Stomach smooth muscle (tissue), 2 donors: ENCODE results near the gene KBTBD13.

Source experiments
- H3K27ac ChIP-seq: one replicate; pipeline ENCODE4 v1.7.0; 2013; ENCODE audit warnings: mild to moderate bottlenecking, low read length, inconsistent platforms
- H3K27me3 ChIP-seq, 2 donors: one replicate each; pipeline ENCODE4 v1.7.0; 2013; ENCODE audit warnings: low read length in 2 of 2; ENCODE audit not compliant: insufficient read depth in 2 of 2, control insufficient read depth in 1 of 2
- H3K36me3 ChIP-seq, 2 donors: one replicate each; pipeline ENCODE4 v1.7.0; 2013; ENCODE audit warnings: low read length in 2 of 2; ENCODE audit not compliant: control insufficient read depth in 2 of 2, insufficient read depth in 2 of 2
- H3K4me1 ChIP-seq: one replicate; pipeline ENCODE4 v1.7.0; 2013; ENCODE audit warnings: low read length; ENCODE audit not compliant: control insufficient read depth, insufficient read depth
- H3K4me3 ChIP-seq, 2 donors: one replicate each; pipeline ENCODE4 v1.7.0; 2013; ENCODE audit warnings: low read length in 2 of 2
- H3K9ac ChIP-seq, 2 donors: one replicate each; pipeline ENCODE4 v1.7.0; 2013; ENCODE audit warnings: low read length in 2 of 2, mild to moderate bottlenecking in 1 of 2
- H3K9me3 ChIP-seq, 2 donors: one replicate each; pipeline ENCODE4 v1.7.0; 2013; ENCODE audit warnings: low read length in 2 of 2; ENCODE audit not compliant: control insufficient read depth in 2 of 2
- donor health status: healthy.
- donor health status: Pancreatic carcinoma.

KBTBD13 gene

DNA sequence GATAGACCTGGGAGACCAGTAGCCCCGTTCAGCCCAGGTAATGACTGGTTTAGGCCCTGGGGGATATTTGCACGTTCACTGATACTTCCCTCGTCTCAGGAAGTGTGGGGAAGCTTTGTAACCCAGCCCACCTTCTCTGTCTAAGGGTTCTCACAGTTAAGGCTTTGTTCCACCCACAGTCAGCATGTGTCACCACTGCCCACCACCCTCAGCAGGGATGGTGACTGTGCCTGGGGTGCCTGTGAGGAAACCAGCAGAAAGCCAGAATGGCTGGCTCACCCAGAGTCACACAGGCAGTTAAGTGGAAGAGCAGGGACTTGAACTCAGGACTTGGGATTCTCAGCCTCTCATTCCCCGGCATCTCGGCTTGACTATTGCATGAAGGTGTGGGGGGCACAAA is 5.2 kb downstream of the KBTBD13 start:
- H3K27me3 ChIP-seq, result peaks cover 3 to 15% of the 10 kb centered on the region in 2 donors
- no peaks in the 10 kb centered on the region for H3K9me3 ChIP-seq
- no peak overlapping the region for H3K9ac ChIP-seq
- H3K27ac ChIP-seq, result no peak overlapping the region
- H3K4me1 ChIP-seq, result peaks cover 58% of the 10 kb centered on the region
- no peaks in the 10 kb centered on the region for H3K36me3 ChIP-seq
- no peak overlapping the region for H3K4me3 ChIP-seq

DNA sequence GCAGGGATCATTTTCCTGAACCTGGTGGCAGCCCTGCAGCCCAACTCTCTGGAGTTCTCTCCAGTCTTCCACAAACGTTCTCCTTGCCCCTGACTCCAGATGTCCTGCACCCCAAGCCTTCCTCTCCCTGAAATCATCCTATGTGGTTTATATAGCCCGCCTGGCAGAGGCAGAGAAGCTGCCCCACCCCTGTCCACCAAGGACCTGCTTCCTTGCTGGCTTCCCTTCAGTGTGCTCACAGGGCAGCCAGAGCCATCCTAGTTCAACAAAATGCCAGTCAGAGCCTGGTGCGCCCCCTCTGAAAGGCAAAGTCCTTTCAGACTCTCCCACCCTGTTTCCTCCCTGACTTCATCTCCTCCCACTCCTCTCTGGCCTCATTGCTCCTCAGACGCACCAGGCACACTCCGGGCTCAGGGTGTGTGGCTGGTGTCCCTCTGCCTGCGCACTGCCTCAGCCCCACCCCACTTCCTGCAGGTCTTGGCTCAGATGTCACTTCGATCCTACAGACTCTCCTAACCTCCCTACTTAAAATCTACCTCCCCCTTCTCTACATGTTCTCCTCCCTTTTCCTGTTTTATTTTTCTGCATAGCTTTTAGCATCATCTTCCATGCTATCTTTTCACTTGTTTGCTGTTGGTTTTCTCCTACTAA is 5.9 kb downstream of the KBTBD13 start:
- Histone ChIP-seq H3K36me3 (no peaks in the 10 kb centered on the region), H3K4me1 (peaks cover 64% of the 10 kb centered on the region), H3K9me3 (no peaks in the 10 kb centered on the region), H3K9ac (no peak overlapping the region), H3K4me3 (peak overlapping the region in 1 of 2 donors; percentile 8), H3K27ac (no peak overlapping the region), H3K27me3 (peaks cover 3 to 8% of the 10 kb centered on the region in 2 donors)

DNA sequence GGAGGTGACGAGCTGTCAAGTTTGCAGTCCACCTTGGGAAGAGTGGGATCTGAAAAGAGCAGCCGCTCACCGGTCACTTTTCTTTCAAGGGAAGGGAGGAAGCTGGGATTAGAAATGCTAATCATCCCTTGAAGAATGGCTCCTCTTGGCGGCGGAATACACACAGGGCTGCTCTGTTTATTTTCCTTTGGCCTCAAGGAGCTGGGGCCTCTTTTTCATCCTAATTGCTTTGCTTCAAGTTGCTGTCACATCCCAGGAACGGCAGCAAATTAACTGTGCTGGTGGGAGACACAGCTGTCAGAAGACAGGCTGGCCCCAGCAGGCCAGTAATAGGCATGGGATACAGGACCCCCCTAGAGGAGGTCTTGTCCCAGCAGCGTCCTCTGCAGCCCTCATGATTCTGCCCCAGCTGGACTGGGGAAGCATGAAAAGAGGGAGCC is 6.7 kb downstream of the KBTBD13 start:
- Histone ChIP-seq H3K27me3 (peaks cover under 1 to 3% of the 10 kb centered on the region in 2 donors), H3K27ac (peak overlapping the region; percentile 18), H3K9ac (no peak overlapping the region), H3K4me3 (no peak overlapping the region), H3K36me3 (no peaks in the 10 kb centered on the region), H3K9me3 (no peaks in the 10 kb centered on the region), H3K4me1 (peaks cover 64% of the 10 kb centered on the region)

DNA sequence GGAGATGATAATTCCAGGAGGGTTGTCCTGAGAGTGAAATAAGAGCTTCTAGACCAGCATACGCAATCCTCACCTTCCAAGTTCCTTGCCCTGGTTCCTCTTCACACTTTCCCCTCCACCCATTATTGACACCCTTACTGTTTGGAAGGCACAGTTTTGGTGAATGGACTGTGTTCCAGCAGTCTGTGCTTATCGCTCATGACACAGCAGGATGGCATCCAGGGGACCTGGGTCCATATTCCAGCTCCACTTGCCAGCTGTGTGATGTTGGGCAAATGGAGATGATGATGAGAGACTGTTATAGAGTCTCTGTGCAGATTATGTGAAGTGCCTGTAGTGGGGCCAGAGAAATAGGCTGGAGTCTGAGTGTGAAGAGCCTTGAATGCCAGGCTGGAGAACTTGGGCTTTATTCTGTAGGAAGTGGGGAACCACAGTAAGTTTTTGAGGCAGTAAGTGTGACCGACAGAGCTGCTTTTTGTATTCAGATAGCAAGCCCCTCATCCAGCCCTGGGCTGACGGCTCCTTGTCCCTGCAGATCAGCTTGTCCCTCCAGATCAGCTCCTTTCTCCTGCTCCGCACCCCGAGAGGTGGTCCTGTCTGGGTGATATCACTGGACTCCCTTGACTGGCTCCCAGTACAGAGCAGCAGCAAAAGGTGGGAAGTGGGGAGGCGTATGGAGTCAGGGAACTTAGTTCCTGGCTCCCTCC is 8.1 kb downstream of the KBTBD13 start:
- no peaks in the 10 kb centered on the region for H3K36me3 ChIP-seq
- peaks cover 77% of the 10 kb centered on the region for H3K4me1 ChIP-seq
- H3K4me3 ChIP-seq, result no peak overlapping the region
- no peaks in the 10 kb centered on the region for H3K27me3 ChIP-seq
- H3K27ac ChIP-seq, result peak overlapping the region; percentile 18
- H3K9me3 ChIP-seq, result no peaks in the 10 kb centered on the region
- no peak overlapping the region for H3K9ac ChIP-seq

DNA sequence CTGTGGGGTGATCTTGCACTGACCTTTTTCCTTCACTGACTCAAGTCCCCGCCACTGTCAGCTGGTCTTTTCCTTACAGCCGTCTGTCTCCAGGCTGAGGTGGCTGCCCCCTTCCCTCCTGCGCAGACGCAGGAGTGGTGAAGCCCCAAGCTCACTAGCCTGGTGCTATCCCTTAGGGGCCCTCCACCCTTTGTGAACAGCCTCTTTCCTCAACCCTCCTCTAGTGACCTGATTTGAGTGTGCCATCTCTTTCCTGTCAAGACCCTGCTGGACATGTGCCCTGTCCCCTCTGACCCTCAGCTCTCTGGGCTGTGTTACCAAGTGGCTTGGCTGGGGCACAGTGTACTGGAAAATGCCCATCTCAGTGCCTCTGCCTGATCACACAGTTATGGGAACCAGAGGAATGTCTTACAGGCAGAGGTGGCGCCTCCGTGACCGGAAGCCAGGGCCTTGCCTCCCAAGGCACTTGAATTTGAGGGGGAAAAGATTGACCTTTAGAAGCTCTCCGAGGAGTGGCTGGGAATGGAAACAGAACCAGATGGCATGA is 8.7 kb downstream of the KBTBD13 start:
- Histone ChIP-seq H3K27ac (peak overlapping the region; percentile 99), H3K36me3 (no peaks in the 10 kb centered on the region), H3K27me3 (no peaks in the 10 kb centered on the region), H3K4me1 (peaks cover 78% of the 10 kb centered on the region), H3K9me3 (no peaks in the 10 kb centered on the region), H3K9ac (no peak overlapping the region), H3K4me3 (no peak overlapping the region)

DNA sequence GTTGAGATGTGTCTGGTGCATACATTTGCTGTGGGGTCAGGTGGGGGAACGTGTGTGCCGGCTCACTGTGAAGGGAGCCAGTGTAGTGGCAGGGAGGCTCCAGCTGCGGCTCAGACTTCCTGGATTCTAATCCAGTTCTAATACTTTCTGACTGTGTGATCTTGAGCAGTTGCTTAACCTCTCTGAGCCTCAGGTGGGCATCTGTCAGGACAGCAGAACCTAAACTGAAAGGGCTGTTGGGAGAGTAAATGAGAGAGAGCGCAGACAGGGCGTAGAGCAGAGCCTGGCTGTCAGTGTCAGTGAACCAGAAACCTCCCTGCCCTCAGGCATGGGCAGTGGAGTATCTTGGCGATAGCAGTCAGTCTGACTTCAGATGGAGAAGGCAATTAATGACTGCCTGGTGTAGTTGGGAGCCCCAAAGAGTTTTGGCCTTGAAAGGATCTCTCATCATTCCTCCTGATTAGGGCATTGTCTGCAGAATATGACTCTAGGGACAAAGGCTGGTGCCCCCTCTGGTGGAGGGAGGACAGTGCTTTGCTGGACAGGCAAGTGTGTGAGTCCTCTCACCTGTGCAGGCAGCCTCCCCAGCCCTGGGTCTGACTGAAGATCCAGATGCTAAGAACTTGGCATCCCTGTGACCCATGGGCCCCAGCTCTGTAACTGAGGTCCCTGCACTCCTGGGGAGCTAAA is 9.6 kb downstream of the KBTBD13 start:
- Histone ChIP-seq H3K9me3 (no peaks in the 10 kb centered on the region), H3K27me3 (no peaks in the 10 kb centered on the region), H3K36me3 (no peaks in the 10 kb centered on the region), H3K4me1 (peaks cover 77% of the 10 kb centered on the region), H3K9ac (peak overlapping the region in 1 of 2 donors; percentile 86), H3K4me3 (no peak overlapping the region), H3K27ac (peak overlapping the region; percentile 99)

DNA sequence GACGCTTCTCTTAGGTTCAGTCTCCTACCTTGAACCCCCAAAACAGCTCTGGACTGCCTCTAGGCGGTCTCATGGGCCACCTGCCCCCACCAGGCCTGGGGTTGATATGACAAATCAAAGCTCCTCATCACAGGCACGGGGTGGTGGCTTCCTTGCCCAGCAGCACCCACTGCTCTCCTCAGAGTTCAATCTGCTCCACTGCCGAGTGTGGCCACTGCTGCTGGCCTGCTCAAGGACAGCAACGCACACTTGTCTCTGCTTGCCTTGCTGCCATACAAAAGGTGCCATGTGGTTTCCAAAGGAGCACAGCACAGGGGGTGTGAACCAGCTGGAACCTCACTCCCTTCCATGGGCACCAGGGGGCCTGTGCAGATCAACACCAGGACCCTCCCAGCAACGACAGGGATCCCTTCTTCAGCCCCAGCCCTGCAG is 10.2 kb downstream of the KBTBD13 start:
- H3K4me1 ChIP-seq, result peaks cover 76% of the 10 kb centered on the region
- peak overlapping the region; percentile 62 to 86 for H3K9ac ChIP-seq
- H3K36me3 ChIP-seq, result no peaks in the 10 kb centered on the region
- H3K27me3 ChIP-seq, result no peaks in the 10 kb centered on the region
- H3K4me3 ChIP-seq, result no peak overlapping the region
- peak overlapping the region; percentile 99 for H3K27ac ChIP-seq
- no peaks in the 10 kb centered on the region for H3K9me3 ChIP-seq

DNA sequence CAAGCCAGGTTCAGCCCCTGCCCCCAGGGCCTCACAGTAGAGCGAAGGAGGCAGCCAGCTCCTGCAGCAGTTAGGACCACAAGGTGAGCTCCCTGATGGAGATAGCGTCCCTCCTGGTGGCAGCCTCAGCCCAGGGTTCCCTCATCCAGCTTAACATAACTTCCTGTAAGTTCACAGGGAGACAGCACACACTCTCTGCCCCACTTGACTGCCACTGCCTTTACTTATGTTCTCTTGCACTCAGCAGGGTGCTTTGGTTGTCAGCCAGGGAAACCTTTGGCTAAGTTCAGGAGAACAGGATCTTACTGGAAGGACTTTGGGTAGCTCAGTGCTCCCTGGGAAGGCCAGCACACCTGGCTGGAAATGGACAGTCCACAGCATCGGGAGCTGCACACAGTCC is 10.9 kb downstream of the KBTBD13 start:
- peak overlapping the region; percentile 62 to 86 for H3K9ac ChIP-seq
- no peaks in the 10 kb centered on the region for H3K27me3 ChIP-seq
- H3K9me3 ChIP-seq, result no peaks in the 10 kb centered on the region
- H3K4me3 ChIP-seq, result no peak overlapping the region
- H3K36me3 ChIP-seq, result no peaks in the 10 kb centered on the region
- H3K4me1 ChIP-seq, result peaks cover 79% of the 10 kb centered on the region
- H3K27ac ChIP-seq, result peak overlapping the region; percentile 99

DNA sequence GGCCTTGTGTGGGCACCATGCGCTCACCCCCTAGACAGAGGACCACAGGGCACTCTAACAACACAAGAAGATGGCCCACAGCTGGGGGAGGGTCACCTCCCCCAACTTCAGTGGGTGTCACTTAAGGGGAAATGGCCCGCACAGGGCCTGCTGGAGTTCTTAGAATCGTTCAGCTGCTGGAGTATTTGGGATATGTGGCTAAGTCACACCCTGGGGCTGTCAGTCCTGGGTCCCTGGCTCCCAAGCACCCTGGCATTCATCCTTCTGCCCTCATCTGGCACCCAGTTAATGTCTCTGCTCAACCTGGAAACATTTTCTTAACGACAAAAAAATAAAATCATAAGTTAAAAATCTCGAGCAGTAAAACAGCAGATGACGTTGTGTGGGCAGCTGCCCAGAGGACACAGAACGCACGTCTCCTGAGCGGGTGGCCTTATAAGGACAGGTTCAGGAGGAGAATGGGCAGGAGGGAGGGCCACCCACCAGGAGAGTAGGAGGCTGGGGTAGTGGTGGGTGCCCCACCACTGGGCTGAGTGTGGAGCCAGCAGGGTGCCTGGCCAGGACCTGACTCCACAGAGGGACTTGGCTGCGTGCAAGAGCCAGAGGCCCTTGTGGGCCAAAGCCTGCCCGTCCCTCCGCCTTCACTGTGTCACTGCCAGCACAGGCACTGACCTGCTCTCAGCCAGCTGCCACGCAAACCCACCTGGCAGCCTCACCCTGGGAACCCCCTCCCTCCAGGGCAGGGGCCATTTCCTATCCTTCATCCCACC is 11.5 kb downstream of the KBTBD13 start:
- peaks cover 78% of the 10 kb centered on the region for H3K4me1 ChIP-seq
- no peaks in the 10 kb centered on the region for H3K9me3 ChIP-seq
- peak overlapping the region; percentile 99 for H3K27ac ChIP-seq
- H3K9ac ChIP-seq, result peak overlapping the region; percentile 62 to 86
- peak overlapping the region in 1 of 2 donors; percentile 29 for H3K4me3 ChIP-seq
- H3K36me3 ChIP-seq, result no peaks in the 10 kb centered on the region
- H3K27me3 ChIP-seq, result no peaks in the 10 kb centered on the region

DNA sequence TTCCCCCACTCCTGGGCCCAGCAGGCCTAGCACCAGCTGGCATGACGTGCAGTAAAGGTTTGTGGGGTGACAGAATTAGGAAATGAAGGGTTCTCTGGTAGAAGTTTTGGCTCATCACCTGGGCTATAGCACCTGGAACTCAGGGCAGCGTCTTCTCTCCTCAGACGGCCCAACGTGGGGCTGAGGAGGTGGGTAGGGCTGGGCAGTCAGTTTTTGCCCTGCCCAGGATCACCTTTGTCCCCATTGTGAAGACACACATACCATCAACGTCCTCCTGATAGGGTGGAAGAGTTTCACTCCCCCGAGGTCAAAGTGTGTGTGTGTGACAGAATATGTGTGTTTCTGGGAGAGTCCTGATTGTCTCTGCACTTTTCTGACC is 12.1 kb downstream of the KBTBD13 start:
- H3K4me1 ChIP-seq, result peaks cover 76% of the 10 kb centered on the region
- H3K4me3 ChIP-seq, result peak overlapping the region in 1 of 2 donors; percentile 29
- H3K36me3 ChIP-seq, result no peaks in the 10 kb centered on the region
- H3K27me3 ChIP-seq, result no peaks in the 10 kb centered on the region
- peak overlapping the region; percentile 62 to 86 for H3K9ac ChIP-seq
- no peaks in the 10 kb centered on the region for H3K9me3 ChIP-seq
- H3K27ac ChIP-seq, result peak overlapping the region; percentile 99
